Keratinocyte (primary cell): ENCODE measurements around the gene OR6J1. TPM values are rescaled to one million over a fixed set of nuclear protein-coding genes. Genes with fewer than 3 reads are reported as not detected.
A peak's percentile ranks its signal among the peaks of the same experiment; 100 is the strongest.

Experiments used
- DNase-seq: peaks from one replicate; pipeline ENCODE4 v3.0.0-alpha.2; 2011; ENCODE audit warnings: low read depth, missing footprints, low spot score
- FAIRE-seq: peaks from 2 replicates; lab custom pipeline; 2011; peaks lifted over from hg19 to GRCh38; lab: Jason Lieb, UNC
- H2AFZ ChIP-seq: 2 replicates; pipeline ENCODE4 v1.6.0; 2012; ENCODE audit warnings: low read length, control low read depth, inconsistent platforms; ENCODE audit not compliant: control insufficient read depth
- H3K27ac ChIP-seq: 2 replicates; pipeline ENCODE4 v1.5.1; 2011; ENCODE audit warnings: low read length; ENCODE audit not compliant: control insufficient read depth, insufficient read depth
- H3K27me3 ChIP-seq: 3 replicates; pipeline ENCODE4 v1.6.0; 2011; ENCODE audit warnings: low read length; ENCODE audit not compliant: control insufficient read depth, insufficient read depth; ENCODE audit errors: extremely low read depth
- H3K36me3 ChIP-seq, 2 experiments: 2 replicates in 1 of 2; 3 replicates in 1 of 2; pipeline ENCODE4 v1.5.1; 2011; ENCODE audit warnings: low read length in 2 of 2, mild to moderate bottlenecking in 1 of 2; ENCODE audit not compliant: control insufficient read depth in 2 of 2, insufficient read depth in 2 of 2; ENCODE audit errors: extremely low read depth in 1 of 2
- H3K4me1 ChIP-seq: 3 replicates; pipeline ENCODE4 v1.5.1; 2011; ENCODE audit warnings: low read length; ENCODE audit not compliant: control insufficient read depth, insufficient read depth; ENCODE audit errors: extremely low read depth
- H3K4me2 ChIP-seq: 3 replicates; pipeline ENCODE4 v1.6.0; 2011; ENCODE audit warnings: low read depth, low read length; ENCODE audit not compliant: control insufficient read depth, insufficient read depth; ENCODE audit errors: extremely low read depth
- H3K4me3 ChIP-seq, 3 experiments: fragments of 200-600 bp in 1 of 3; sonication (generic) in 1 of 3; 2 replicates in 2 of 3; 3 replicates in 1 of 3; pipeline ENCODE4 v1.5.1; 2011 to 2016; ENCODE audit warnings: low read length in 3 of 3, mild to moderate bottlenecking in 3 of 3, control low read depth in 2 of 3, inconsistent platforms in 1 of 3, low read depth in 1 of 3, mixed read lengths in 1 of 3, mixed run types in 1 of 3, moderate library complexity in 1 of 3; ENCODE audit not compliant: control insufficient read depth in 2 of 3, insufficient read depth in 2 of 3; ENCODE audit errors: extremely low read depth in 1 of 3
- H3K79me2 ChIP-seq: 2 replicates; pipeline ENCODE4 v1.6.0; 2012; ENCODE audit warnings: low read length; ENCODE audit not compliant: control insufficient read depth, insufficient read depth
- H3K9ac ChIP-seq: 3 replicates; pipeline ENCODE4 v1.6.0; 2011; ENCODE audit warnings: low read length; ENCODE audit not compliant: control insufficient read depth, insufficient read depth; ENCODE audit errors: extremely low read depth
- H3K9me1 ChIP-seq: 3 replicates; pipeline ENCODE4 v1.6.0; 2011; ENCODE audit warnings: low read length; ENCODE audit not compliant: control insufficient read depth, insufficient read depth; ENCODE audit errors: extremely low read depth
- H3K9me3 ChIP-seq: 2 replicates; pipeline ENCODE4 v1.5.1; 2012; ENCODE audit warnings: low read depth, low read length; ENCODE audit not compliant: control insufficient read depth
- H4K20me1 ChIP-seq: 3 replicates; pipeline ENCODE4 v1.6.0; 2011; ENCODE audit warnings: low read length; ENCODE audit not compliant: control insufficient read depth, insufficient read depth; ENCODE audit errors: extremely low read depth
- EZH2 ChIP-seq: IDR thresholded peaks from one replicate; pipeline ENCODE4 v1.6.1; 2012; ENCODE audit warnings: inconsistent platforms, mild to moderate bottlenecking, low read length, moderate library complexity
- dilution Hi-C: fragments of 300-500 bp; cut with MboI; formaldehyde crosslinking; loops from one replicate; pipeline ENCODE4 v1.7.0; 2020; ENCODE audit warnings: low sequenced_read_pairs; ENCODE audit not compliant: extremely low pct_ligation_motif_present
- polyA plus RNA-seq, 5 experiments: library from polyadenylated mRNA; depleted of rRNA in 3 of 5; stranded (reverse) in 3 of 5; stranded (forward) in 1 of 5; unstranded in 1 of 5; fragments of >200 nt; gene quantifications; 1 replicate in 1 of 5; 2 replicates in 3 of 5; 3 replicates in 1 of 5; pipeline versions ENCODE4 v1.2.1 to v1.2.3, GENCODE V29; 2011 to 2012; ENCODE audit warnings: missing spikeins in 2 of 5, low read depth in 1 of 5, low replicate concordance in 1 of 5
- TF ChIP-seq, protein P1 (sequence below), 3 experiments: IDR thresholded peaks in 1 of 3; conservative IDR thresholded peaks in 1 of 3; optimal IDR thresholded peaks in 1 of 3; 2 replicates in 2 of 3; 3 replicates in 1 of 3; pipeline versions ENCODE3 to v1.5.1; 2011; ENCODE audit warnings: low read length in 3 of 3, mild to moderate bottlenecking in 3 of 3, moderate library complexity in 2 of 3, control low read depth in 1 of 3, inconsistent platforms in 1 of 3; ENCODE audit not compliant: insufficient read depth in 2 of 3; ENCODE audit errors: extremely low read depth in 1 of 3

The OR6J1 gene
- polyA plus RNA-seq, 1 donor (not counting 4 experiments of a cell fraction or from before 2014, with no cell fraction given), result not detected

- Histone ChIP-seq H3K9ac (peak overlapping the region; percentile 51), H3K9me1 (no peaks in the 10 kb centered on the region), H3K4me3 (no peak overlapping the region), H4K20me1 (no peaks in the 10 kb centered on the region), H2AFZ (no peak overlapping the region), H3K27me3 (peaks cover 3% of the 10 kb centered on the region), H3K36me3 (no peaks in the 10 kb centered on the region), H3K27ac (peak overlapping the region; percentile 76), H3K9me3 (no peaks in the 10 kb centered on the region), H3K79me2 (no peaks in the 10 kb centered on the region), H3K4me2 (peak overlapping the region; percentile 33), H3K4me1 (peaks cover 26% of the 10 kb centered on the region)
- no peak for FAIRE-seq
- TF ChIP-seq, protein P1, sequence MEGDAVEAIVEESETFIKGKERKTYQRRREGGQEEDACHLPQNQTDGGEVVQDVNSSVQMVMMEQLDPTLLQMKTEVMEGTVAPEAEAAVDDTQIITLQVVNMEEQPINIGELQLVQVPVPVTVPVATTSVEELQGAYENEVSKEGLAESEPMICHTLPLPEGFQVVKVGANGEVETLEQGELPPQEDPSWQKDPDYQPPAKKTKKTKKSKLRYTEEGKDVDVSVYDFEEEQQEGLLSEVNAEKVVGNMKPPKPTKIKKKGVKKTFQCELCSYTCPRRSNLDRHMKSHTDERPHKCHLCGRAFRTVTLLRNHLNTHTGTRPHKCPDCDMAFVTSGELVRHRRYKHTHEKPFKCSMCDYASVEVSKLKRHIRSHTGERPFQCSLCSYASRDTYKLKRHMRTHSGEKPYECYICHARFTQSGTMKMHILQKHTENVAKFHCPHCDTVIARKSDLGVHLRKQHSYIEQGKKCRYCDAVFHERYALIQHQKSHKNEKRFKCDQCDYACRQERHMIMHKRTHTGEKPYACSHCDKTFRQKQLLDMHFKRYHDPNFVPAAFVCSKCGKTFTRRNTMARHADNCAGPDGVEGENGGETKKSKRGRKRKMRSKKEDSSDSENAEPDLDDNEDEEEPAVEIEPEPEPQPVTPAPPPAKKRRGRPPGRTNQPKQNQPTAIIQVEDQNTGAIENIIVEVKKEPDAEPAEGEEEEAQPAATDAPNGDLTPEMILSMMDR (optimal IDR thresholded peaks at IDR 0.05 in 1 of 3, IDR thresholded peaks at IDR 0.05 in 1 of 3, conservative IDR thresholded peaks at IDR 0.05 in 1 of 3; ENCODE audit: extremely low read depth in 1 of 3, insufficient read depth in 2 of 3, low read length in 3 of 3), result no peak
- no peak for TF ChIP-seq EZH2
- dilution Hi-C loops, result no loop called here
- no peak for DNase-seq
These were observed 2.6 kb upstream of the OR6J1 start for GRCh38 chr14:22646570-22647254.

DNA sequence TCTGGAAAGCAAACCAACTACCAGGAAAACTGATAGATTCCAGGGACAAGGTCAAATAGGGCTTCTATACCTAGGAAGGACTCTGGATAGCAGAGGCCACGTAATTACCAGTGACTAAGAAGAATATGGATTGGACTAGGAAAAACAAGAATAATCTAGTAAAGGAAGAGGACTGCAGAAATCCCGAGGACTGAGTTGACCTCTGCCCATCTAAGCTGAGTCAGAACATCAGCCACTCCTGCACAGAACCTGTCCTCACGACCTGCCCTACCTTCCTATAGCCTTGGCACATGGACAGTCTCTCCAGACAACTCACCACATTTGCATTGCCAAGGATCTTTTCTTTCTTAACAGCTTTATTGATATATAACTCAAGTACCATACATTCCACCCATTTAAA is 2.3 kb downstream of the OR6J1 start:
- Histone ChIP-seq H3K4me2 (no peak overlapping the region), H3K27me3 (no peaks in the 10 kb centered on the region), H3K9me1 (no peaks in the 10 kb centered on the region), H2AFZ (no peak overlapping the region), H3K9ac (no peak overlapping the region), H4K20me1 (no peaks in the 10 kb centered on the region), H3K27ac (no peak overlapping the region), H3K79me2 (no peaks in the 10 kb centered on the region), H3K4me1 (peaks cover 12% of the 10 kb centered on the region), H3K4me3 (no peak overlapping the region), H3K9me3 (no peaks in the 10 kb centered on the region), H3K36me3 (no peaks in the 10 kb centered on the region)
- no peak for TF ChIP-seq EZH2
- TF ChIP-seq, protein P1 (optimal IDR thresholded peaks at IDR 0.05 in 1 of 3, IDR thresholded peaks at IDR 0.05 in 1 of 3, conservative IDR thresholded peaks at IDR 0.05 in 1 of 3; ENCODE audit: extremely low read depth in 1 of 3, insufficient read depth in 2 of 3, low read length in 3 of 3), result no peak
- FAIRE-seq (no peak), DNase-seq (no peak)
- dilution Hi-C loops, result no loop called here
